ENCODE data around the gene ERVFRD-1. TPM values are rescaled to one million over a fixed set of nuclear protein-coding genes. Genes with fewer than 3 reads are reported as not detected.

Gene ERVFRD-1
- total and polyA plus RNA-seq, 2 of the 13 experiments (the other 11 are each of a cell fraction or from before 2014, with no cell fraction given) = not detected

GRCh38 chr6:11067348-11067747, 44.2 kb downstream of the ERVFRD-1 start:
- in situ Hi-C loops (cut with HindIII; ENCODE audit: extremely low pct_ligation_motif_present, low pct_unique_long_range_greater_than_20kb) (loop anchor here (5.0 to 25.0 kb wide), 2 partner anchors 115 to 580 kb away; no protein-coding TSS in a partner anchor), intact Hi-C loops (cut with micrococcal nuclease; ENCODE audit: unreplicated experiment) (loop anchor here (1.0 kb wide), 3 partner anchors 23 to 113 kb away; partner anchors contain the start of gene ELOVL2)
- peak; percentile 79 for DNase-seq (ENCODE audit: low spot score)
- CTCF ChIA-PET (ENCODE audit: low intra/inter-chr PET ratio, low total read pairs) = interaction anchor here (0.9 to 4.2 kb wide), 3 partner anchors 23 to 115 kb away, joined by 3 to 130 read pairs (median 40); partner anchors contain the start of gene ELOVL2
- H2AFZ ChIP-seq (ENCODE audit: low read length) = no peak overlapping the region
- H3K79me2 ChIP-seq (ENCODE audit: insufficient read depth, low read length) = no peaks in the 10 kb centered on the region
- H3K9ac ChIP-seq (ENCODE audit: insufficient read depth, low read depth, low read length) = peak overlapping the region; percentile 48
- POLR2A ChIA-PET = interaction anchor here (0.6 to 2.3 kb wide), 9 partner anchors 9 to 116 kb away, joined by 3 to 18 read pairs (median 5); partner anchors contain the start of gene SMIM13
- H3K27ac ChIP-seq (ENCODE audit: extremely low read length, insufficient read depth, low read length) = peak overlapping the region; percentile 74
- WGBS (ENCODE audit: low lambda C conversion rate) = 0% methylated on average over 2 of the region's 2 CpGs
- peak overlapping the region; percentile 93 for H3K4me2 ChIP-seq (ENCODE audit: low read depth, low read length)
- H4K20me1 ChIP-seq (ENCODE audit: insufficient read depth, low read length) = no peaks in the 10 kb centered on the region
- H3K9me3 ChIP-seq (ENCODE audit: low read length) = no peaks in the 10 kb centered on the region
- H3K4me3 ChIP-seq (replicated peaks in 1 of 3; ENCODE audit: insufficient read depth in 1 of 3, low read depth in 2 of 3, low read length in 3 of 3) = peak overlapping the region; percentile 21 to 51 (median 26)
- peak; percentile 53 for FAIRE-seq
- no peaks in the 10 kb centered on the region; a peak in 1 of 5 replicates for H3K27me3 ChIP-seq (ENCODE audit: control insufficient read depth in 1 of 2, insufficient read depth in 2 of 2, low read length in 2 of 2)
- H3K4me1 ChIP-seq (ENCODE audit: insufficient read depth, low read length) = peaks cover 47% of the 10 kb centered on the region
- no peaks in the 10 kb centered on the region for H3K36me3 ChIP-seq (replicated peaks in 1 of 2; ENCODE audit: control insufficient read depth in 1 of 2, insufficient read depth in 2 of 2, low read length in 2 of 2)
- TSS peak; percentile 60 for BruUV-seq (replicated peaks)
- ATAC-seq = peak; percentile 83
- peak; percentile 82 for TF ChIP-seq BCL6 (CRISPR knock-in tag; IDR thresholded peaks at IDR 0.05)
- TF ChIP-seq EP300 (IDR thresholded peaks at IDR 0.05; ENCODE audit: low read depth in 2 of 2, low read length in 2 of 2) = peak in 1 of 2 experiments; percentile 50; a peak in 1 of 4 replicates
- no peak for TF ChIP-seq EP300 (CRISPR knock-in tag; IDR thresholded peaks at IDR 0.05; ENCODE audit: borderline replicate concordance)
- TF ChIP-seq RCOR2 (CRISPR knock-in tag; IDR thresholded peaks at IDR 0.05) = peak; percentile 34; the same call in 1 of the 2 replicates
- no peak for TF ChIP-seq ZNF564 (CRISPR knock-in tag; IDR thresholded peaks at IDR 0.05)
- TF ChIP-seq PRDM10 (CRISPR knock-in tag; IDR thresholded peaks at IDR 0.05; ENCODE audit: low read depth) = 0 out of 2 replicates have a peak, but pooled peaks have one; percentile 23
- no peak for TF ChIP-seq NFIB (CRISPR knock-in tag; IDR thresholded peaks at IDR 0.05; ENCODE audit: borderline replicate concordance)
- TF ChIP-seq SOX13 (IDR thresholded peaks at IDR 0.05) = no peak; the same call in 1 of the 2 replicates
- TF ChIP-seq SOX13 (CRISPR knock-in tag; conservative IDR thresholded peaks at IDR 0.05 in 1 of 2, IDR thresholded peaks at IDR 0.05 in 1 of 2) = peak in 1 of 2 experiments; percentile 76; a peak in 2 of 4 replicates
- TF ChIP-seq HNF4A (CRISPR knock-in tag; IDR thresholded peaks at IDR 0.05) = peak; percentile 44; the same call in 1 of the 2 replicates
- peak; percentile 7; the same call in 1 of the 2 replicates for TF ChIP-seq ARID5B (CRISPR knock-in tag; IDR thresholded peaks at IDR 0.05)
- peak; percentile 67; the same call in 1 of the 2 replicates for TF ChIP-seq CEBPG (CRISPR knock-in tag; IDR thresholded peaks at IDR 0.05)
- no peak for TF ChIP-seq BRF2 (CRISPR knock-in tag; IDR thresholded peaks at IDR 0.05)
- no peak for TF ChIP-seq NR2F6 (IDR thresholded peaks at IDR 0.05)
- peak; percentile 63; the same call in 1 of the 2 replicates for TF ChIP-seq NR2F6 (CRISPR knock-in tag; IDR thresholded peaks at IDR 0.05)
- TF ChIP-seq HMG20A (CRISPR knock-in tag; IDR thresholded peaks at IDR 0.05; ENCODE audit: borderline replicate concordance) = peak; percentile 48; the same call in 1 of the 2 replicates
- no peak for TF ChIP-seq ZNF546 (CRISPR knock-in tag; conservative IDR thresholded peaks at IDR 0.05)

Measured in HepG2 (cell line).